DMS53 (cell line): ENCODE results near the gene LIN9.
"Not testable (repeated sequence)": the region's sequence is repeated elsewhere in the genome, so short reads cannot be mapped to it uniquely, and the experiment has no call there.

ENCODE experiments used
- DNase-seq: peaks from one replicate; lab custom pipeline; 2025; lab: John Stamatoyannopoulos, UW

Gene LIN9

GRCh38 chr1:226274138-226274537, 34.8 kb downstream of the LIN9 start:
- no peak for DNase-seq

GRCh38 chr1:226272233-226272902, 36.6 kb downstream of the LIN9 start:
- DNase-seq = not testable (repeated sequence)

GRCh38 chr1:226268421-226269124, 40.4 kb downstream of the LIN9 start:
- DNase-seq = peak; percentile 27

- no peak for DNase-seq
These were observed 47.1 kb downstream of the LIN9 start for GRCh38 chr1:226261818-226262217.

- DNase-seq = no peak
These were observed 53.6 kb downstream of the LIN9 start for GRCh38 chr1:226255380-226255779.

- DNase-seq = no peak
These were observed 55.0 kb downstream of the LIN9 start for GRCh38 chr1:226253933-226254332.

- DNase-seq = not testable (repeated sequence)
These were observed 56.1 kb downstream of the LIN9 start for GRCh38 chr1:226252841-226253240.

- no peak for DNase-seq
These were observed 58.5 kb downstream of the LIN9 start for GRCh38 chr1:226250511-226250910.

GRCh38 chr1:226248796-226249195, 60.2 kb downstream of the LIN9 start:
- no peak for DNase-seq

GRCh38 chr1:226248091-226248490, 60.9 kb downstream of the LIN9 start:
- no peak for DNase-seq

GRCh38 chr1:226239421-226239820, 69.5 kb downstream of the LIN9 start:
- no peak for DNase-seq

- DNase-seq = no peak
These were observed 72.1 kb downstream of the LIN9 start for GRCh38 chr1:226236826-226237225.

GRCh38 chr1:226233806-226234205, 75.2 kb downstream of the LIN9 start:
- no peak for DNase-seq

- no peak for DNase-seq
These were observed 75.7 kb downstream of the LIN9 start for GRCh38 chr1:226233293-226233692.

GRCh38 chr1:226226601-226227000, 82.4 kb downstream of the LIN9 start:
- DNase-seq = no peak

- peak; percentile 60 for DNase-seq
These were observed 85.1 kb downstream of the LIN9 start for GRCh38 chr1:226223786-226224244.

GRCh38 chr1:226223157-226223785, 85.7 kb downstream of the LIN9 start, which contains the start of gene MIXL1:
Gene MIXL1 (plus strand): TSS chr1:226223664. CDS start chr1:226223682, 18 bp downstream.
- peak; percentile 45 for DNase-seq

- no peak for DNase-seq
These were observed 86.3 kb downstream of the LIN9 start for GRCh38 chr1:226222686-226223085.

- DNase-seq = no peak
These were observed 88.3 kb downstream of the LIN9 start for GRCh38 chr1:226220473-226221189.

- DNase-seq = no peak
These were observed 91.7 kb downstream of the LIN9 start for GRCh38 chr1:226217273-226217672.

GRCh38 chr1:226216056-226216455, 92.9 kb downstream of the LIN9 start:
- DNase-seq = no peak

- DNase-seq = no peak
These were observed 93.7 kb downstream of the LIN9 start for GRCh38 chr1:226215239-226215638.
